Caco-2 (cell line): Measurements from ENCODE around the gene UFSP1. TPM values are rescaled to one million over a fixed set of nuclear protein-coding genes. Genes with fewer than 3 reads are reported as not detected.

ENCODE experiments used
- BruUV-seq: library from RNA; stranded (reverse); fragments of 400-500 nt; replicated peaks from 2 replicates; lab custom pipeline; 2021; lab: Mats Ljungman, UMichigan
- CTCF ChIA-PET: fragments of 300-600 bp; sonication (Branson Sonifier 250); formaldehyde crosslinking; loops from one replicate; lab custom pipeline; 2022; ENCODE audit warnings: antibody characterized with exemption; lab: Charles Lee
- POLR2A ChIA-PET: fragments of 300-600 bp; sonication (Branson Sonifier 250); formaldehyde crosslinking; loops from one replicate; lab custom pipeline; 2022; ENCODE audit warnings: antibody characterized with exemption; lab: Charles Lee
- DNase-seq, 2 experiments: peaks; one replicate each; pipeline versions ENCODE4 v3.0.0 to v3.0.0-alpha.2; 2020 to 2022
- H3K27me3 ChIP-seq: replicated peaks from 2 replicates; pipeline ENCODE4 v1.6.0; 2011; ENCODE audit warnings: low read length; ENCODE audit not compliant: control insufficient read depth, insufficient read depth
- H3K36me3 ChIP-seq: 2 replicates; pipeline ENCODE4 v1.5.1; 2011; ENCODE audit warnings: low read length; ENCODE audit not compliant: control insufficient read depth, insufficient read depth
- H3K4me1 ChIP-seq: fragments of 250-450 bp; sonication (Bioruptor Pico); 2 replicates; pipeline ENCODE4 v1.5.1; 2020; ENCODE audit warnings: mild to moderate bottlenecking
- H3K4me3 ChIP-seq: 2 replicates; pipeline ENCODE4 v1.5.1; 2011; ENCODE audit warnings: low read depth, mild to moderate bottlenecking, control low read depth, low read length
- H3K9me3 ChIP-seq: fragments of 250-450 bp; sonication (Bioruptor Pico); 2 replicates; pipeline ENCODE4 v1.5.1; 2020; ENCODE audit warnings: mild to moderate bottlenecking, moderate library complexity
- H3K27ac Mint-ChIP-seq: one replicate; pipeline ENCODE4 v1.8.0; 2022; ENCODE audit warnings: mixed read lengths; ENCODE audit not compliant: unreplicated experiment
- H3K27me3 Mint-ChIP-seq: one replicate; pipeline ENCODE4 v1.8.0; 2022; ENCODE audit warnings: mixed read lengths; ENCODE audit not compliant: insufficient read depth, unreplicated experiment
- H3K36me3 Mint-ChIP-seq: one replicate; pipeline ENCODE4 v1.8.0; 2022; ENCODE audit warnings: mild to moderate bottlenecking, mixed read lengths; ENCODE audit not compliant: insufficient read depth, unreplicated experiment
- H3K4me1 Mint-ChIP-seq: one replicate; pipeline ENCODE4 v1.8.0; 2022; ENCODE audit warnings: low read depth, mixed read lengths; ENCODE audit not compliant: unreplicated experiment
- H3K4me3 Mint-ChIP-seq: one replicate; pipeline ENCODE4 v1.8.0; 2022; ENCODE audit warnings: mild to moderate bottlenecking, moderate library complexity, mixed read lengths; ENCODE audit not compliant: unreplicated experiment
- H3K9me3 Mint-ChIP-seq: one replicate; pipeline ENCODE4 v1.8.0; 2022; ENCODE audit warnings: mixed read lengths; ENCODE audit not compliant: unreplicated experiment
- intact Hi-C: fragments of 100-400 bp; cut with micrococcal nuclease; formaldehyde crosslinking; loops from one replicate; pipeline ENCODE4 v1.10.0; 2022; ENCODE audit not compliant: unreplicated experiment
- total RNA-seq: library from RNA; stranded (reverse); gene quantifications from 2 replicates; pipeline ENCODE4 v1.2.3, GENCODE V29; 2022
- TF ChIP-seq, protein P1 (sequence below), 2 experiments: fragments of 200-600 bp in 1 of 2; IDR thresholded peaks; 1 replicate in 1 of 2; 2 replicates in 1 of 2; pipeline versions ENCODE4 v1.5.1 to v1.8.0; 2011 to 2022; ENCODE audit warnings: antibody characterized with exemption in 1 of 2, control low read depth in 1 of 2, inconsistent platforms in 1 of 2, low read depth in 1 of 2, low read length in 1 of 2, mild to moderate bottlenecking in 1 of 2, moderate library complexity in 1 of 2; ENCODE audit not compliant: insufficient read depth in 1 of 2, severe bottlenecking in 1 of 2, unreplicated experiment in 1 of 2

UFSP1 gene
- total RNA-seq, 1 experiment from 2014 or later, result 4.6 TPM

DNA sequence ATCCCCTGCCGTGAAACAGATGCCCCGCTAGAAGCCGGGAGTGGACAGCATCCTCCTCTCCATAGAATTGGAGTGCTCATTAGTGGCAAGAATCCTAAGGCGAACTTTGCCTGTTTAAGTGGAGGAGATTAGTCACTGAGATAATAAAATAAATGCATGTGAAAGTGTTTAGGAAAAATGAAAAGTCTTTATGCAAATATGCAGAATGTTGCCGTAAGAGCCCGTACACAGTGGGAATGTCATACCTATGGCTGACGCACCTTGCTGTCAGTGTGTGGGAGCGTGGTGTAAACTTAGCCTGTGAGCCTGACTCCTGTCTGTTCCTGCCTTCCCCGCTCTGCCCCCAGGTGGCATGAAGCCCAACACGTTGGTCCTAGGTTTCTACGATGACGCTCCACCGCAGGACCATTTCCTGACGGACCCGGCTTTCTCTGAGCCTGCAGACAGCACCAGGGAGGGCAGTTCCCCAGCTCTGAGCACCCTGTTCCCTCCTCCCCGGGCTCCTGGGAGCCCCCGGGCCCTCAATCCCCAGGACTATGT lies 24.1 kb downstream of the UFSP1 start:
- Mint-ChIP-seq H3K9me3 (no peaks in the 10 kb centered on the region), H3K4me3 (no peak overlapping the region), H3K27ac (no peak overlapping the region), H3K36me3 (peaks cover 66% of the 10 kb centered on the region), H3K4me1 (peaks cover 7% of the 10 kb centered on the region), H3K27me3 (no peaks in the 10 kb centered on the region)
- no peak overlapping the region for H3K4me3 ChIP-seq
- CTCF ChIA-PET, result no interaction called here
- DNase-seq, result no peak
- POLR2A ChIA-PET, result no interaction called here
- H3K4me1 ChIP-seq, result peaks cover 17% of the 10 kb centered on the region
- no TSS peak for BruUV-seq
- no peaks in the 10 kb centered on the region for H3K9me3 ChIP-seq
- peaks cover 5% of the 10 kb centered on the region for H3K36me3 ChIP-seq
- TF ChIP-seq, protein P1, sequence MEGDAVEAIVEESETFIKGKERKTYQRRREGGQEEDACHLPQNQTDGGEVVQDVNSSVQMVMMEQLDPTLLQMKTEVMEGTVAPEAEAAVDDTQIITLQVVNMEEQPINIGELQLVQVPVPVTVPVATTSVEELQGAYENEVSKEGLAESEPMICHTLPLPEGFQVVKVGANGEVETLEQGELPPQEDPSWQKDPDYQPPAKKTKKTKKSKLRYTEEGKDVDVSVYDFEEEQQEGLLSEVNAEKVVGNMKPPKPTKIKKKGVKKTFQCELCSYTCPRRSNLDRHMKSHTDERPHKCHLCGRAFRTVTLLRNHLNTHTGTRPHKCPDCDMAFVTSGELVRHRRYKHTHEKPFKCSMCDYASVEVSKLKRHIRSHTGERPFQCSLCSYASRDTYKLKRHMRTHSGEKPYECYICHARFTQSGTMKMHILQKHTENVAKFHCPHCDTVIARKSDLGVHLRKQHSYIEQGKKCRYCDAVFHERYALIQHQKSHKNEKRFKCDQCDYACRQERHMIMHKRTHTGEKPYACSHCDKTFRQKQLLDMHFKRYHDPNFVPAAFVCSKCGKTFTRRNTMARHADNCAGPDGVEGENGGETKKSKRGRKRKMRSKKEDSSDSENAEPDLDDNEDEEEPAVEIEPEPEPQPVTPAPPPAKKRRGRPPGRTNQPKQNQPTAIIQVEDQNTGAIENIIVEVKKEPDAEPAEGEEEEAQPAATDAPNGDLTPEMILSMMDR (IDR thresholded peaks at IDR 0.05; ENCODE audit: insufficient read depth in 1 of 2, low read depth in 1 of 2, low read length in 1 of 2, severe bottlenecking in 1 of 2, unreplicated experiment in 1 of 2), result no peak
- intact Hi-C loops, result no loop called here
- H3K27me3 ChIP-seq, result no peaks in the 10 kb centered on the region

DNA sequence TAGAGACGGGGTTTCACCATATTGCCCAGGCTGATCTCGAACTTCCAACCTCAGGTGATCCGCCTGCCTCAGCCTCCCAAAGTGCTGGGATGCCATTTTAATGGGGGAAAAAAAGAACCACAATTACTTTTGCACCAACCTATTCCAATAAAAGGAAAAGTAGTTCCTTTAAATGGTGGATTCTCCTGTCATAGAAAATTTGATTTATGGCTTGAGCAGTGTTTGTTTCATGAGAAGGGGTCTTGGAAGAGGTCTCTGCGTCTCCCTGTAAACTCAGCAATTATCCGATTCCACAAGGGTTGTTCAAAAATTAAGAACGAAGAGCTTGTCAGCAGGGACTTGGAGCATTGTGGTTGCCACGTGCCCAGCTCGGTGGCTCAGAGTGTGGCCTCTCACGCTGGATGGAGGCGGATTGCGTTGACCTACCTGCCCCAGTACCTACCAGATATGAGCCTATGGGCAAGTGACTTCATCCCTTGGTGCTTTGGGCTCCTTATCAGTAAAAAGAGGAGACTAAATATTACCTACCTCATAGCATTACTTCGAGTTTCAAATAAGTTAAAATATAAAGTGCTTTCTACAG lies 25.2 kb downstream of the UFSP1 start:
- Histone ChIP-seq H3K4me1 (peaks cover 17% of the 10 kb centered on the region), H3K36me3 (peaks cover 5% of the 10 kb centered on the region), H3K4me3 (no peak overlapping the region), H3K27me3 (no peaks in the 10 kb centered on the region), H3K9me3 (no peaks in the 10 kb centered on the region)
- DNase-seq, result no peak
- TF ChIP-seq, protein P1 (IDR thresholded peaks at IDR 0.05; ENCODE audit: insufficient read depth in 1 of 2, low read depth in 1 of 2, low read length in 1 of 2, severe bottlenecking in 1 of 2, unreplicated experiment in 1 of 2), result no peak
- intact Hi-C loops, result no loop called here
- Mint-ChIP-seq H3K4me1 (peaks cover 7% of the 10 kb centered on the region), H3K4me3 (no peak overlapping the region), H3K27ac (no peak overlapping the region), H3K9me3 (no peaks in the 10 kb centered on the region), H3K36me3 (peaks cover 71% of the 10 kb centered on the region), H3K27me3 (no peaks in the 10 kb centered on the region)
- no TSS peak for BruUV-seq
- CTCF ChIA-PET, result interaction anchor here (0.6 to 0.7 kb wide), 2 partner anchors 36 to 179 kb away, joined by 4 to 8 read pairs; no protein-coding TSS in a partner anchor
- POLR2A ChIA-PET, result interaction anchor here (0.6 kb wide), 1 partner anchor 37 kb away, joined by 5 read pairs; the partner anchor contains the start of gene EPHB4

DNA sequence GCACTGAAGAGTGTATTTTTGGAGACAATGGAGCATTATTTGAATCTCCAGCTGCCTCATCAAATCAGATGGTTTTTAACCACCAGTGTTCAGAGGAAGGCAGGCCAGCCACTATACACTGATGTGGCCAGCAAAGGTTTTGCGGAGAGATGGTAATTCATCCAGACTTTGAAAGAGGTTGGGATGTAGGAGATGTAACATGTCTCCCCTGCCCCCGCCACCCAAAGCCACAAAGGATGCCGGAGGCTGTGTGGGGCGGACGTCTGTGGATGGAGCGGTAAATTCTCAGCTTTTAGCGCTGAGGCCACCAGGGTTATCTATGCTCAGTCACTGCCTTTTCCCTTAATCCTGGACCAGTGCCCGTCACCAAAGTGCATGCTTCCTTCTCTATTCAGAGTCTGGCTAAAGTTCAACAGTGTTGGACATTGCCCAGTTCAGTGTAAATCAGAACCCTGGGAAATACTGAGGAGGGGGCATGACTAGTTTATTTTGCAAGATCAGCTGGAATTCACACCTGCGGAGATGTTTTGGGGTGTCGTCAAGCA lies 26.0 kb downstream of the UFSP1 start:
- CTCF ChIA-PET, result no interaction called here

More for the DNA sequence above, 26.0 kb downstream of the UFSP1 start:
- TF ChIP-seq, protein P1 (IDR thresholded peaks at IDR 0.05; ENCODE audit: insufficient read depth in 1 of 2, low read depth in 1 of 2, low read length in 1 of 2, severe bottlenecking in 1 of 2, unreplicated experiment in 1 of 2), result no peak
- Mint-ChIP-seq H3K27me3 (no peaks in the 10 kb centered on the region), H3K36me3 (peaks cover 67% of the 10 kb centered on the region), H3K27ac (no peak overlapping the region), H3K4me3 (no peak overlapping the region), H3K9me3 (no peaks in the 10 kb centered on the region), H3K4me1 (peaks cover 7% of the 10 kb centered on the region)
- H3K4me3 ChIP-seq, result no peak overlapping the region
- intact Hi-C loops, result no loop called here
- POLR2A ChIA-PET, result no interaction called here
- peaks cover 10% of the 10 kb centered on the region for H3K4me1 ChIP-seq
- DNase-seq, result no peak
- no peaks in the 10 kb centered on the region for H3K9me3 ChIP-seq
- no TSS peak for BruUV-seq
- no peaks in the 10 kb centered on the region for H3K27me3 ChIP-seq
- peaks cover 5% of the 10 kb centered on the region for H3K36me3 ChIP-seq
